OCI-LY1 (cell line): Measurements from ENCODE around the gene RBMS3.

ENCODE experiments used
- H2AFZ ChIP-seq: fragments of 200-600 bp; sonication (generic), shearing (Covaris generic); 2 replicates; pipeline ENCODE4 v1.6.0; 2014; ENCODE audit warnings: antibody characterized with exemption, mild to moderate bottlenecking, low read length
- H3F3A ChIP-seq: fragments of 200-600 bp; sonication (generic), shearing (Covaris generic); 2 replicates; pipeline ENCODE4 v1.6.0; 2014; ENCODE audit warnings: mild to moderate bottlenecking, antibody characterized with exemption, low read length, moderate library complexity; ENCODE audit not compliant: insufficient read depth
- H3K27ac ChIP-seq: fragments of 200-600 bp; sonication (generic); 2 replicates; pipeline ENCODE4 v1.5.1; 2014; ENCODE audit warnings: low read length, mixed run types, mild to moderate bottlenecking, low read depth; ENCODE audit not compliant: poor library complexity, severe bottlenecking
- H3K27me3 ChIP-seq: fragments of 200-600 bp; sonication (generic); 2 replicates; pipeline ENCODE4 v1.6.0; 2014; ENCODE audit warnings: antibody characterized with exemption, mild to moderate bottlenecking, low read length, moderate library complexity; ENCODE audit not compliant: insufficient read depth
- H3K36me3 ChIP-seq: fragments of 200-600 bp; sonication (generic); 2 replicates; pipeline ENCODE4 v1.6.1; 2014; ENCODE audit warnings: mild to moderate bottlenecking, antibody characterized with exemption, low read length, moderate library complexity, mixed read lengths; ENCODE audit not compliant: insufficient read depth
- H3K4me1 ChIP-seq: fragments of 200-600 bp; sonication (generic); 2 replicates; pipeline ENCODE4 v1.5.1; 2014; ENCODE audit warnings: mild to moderate bottlenecking, low read length, moderate library complexity; ENCODE audit not compliant: insufficient read depth, severe bottlenecking
- H3K4me2 ChIP-seq: fragments of 200-600 bp; sonication (generic), shearing (Covaris generic); 2 replicates; pipeline ENCODE4 v1.6.1; 2014; ENCODE audit warnings: low read length
- H3K4me3 ChIP-seq: fragments of 200-600 bp; sonication (generic); 2 replicates; pipeline ENCODE4 v1.5.1; 2014; ENCODE audit warnings: low read length, low read depth, mild to moderate bottlenecking, mixed read lengths; ENCODE audit not compliant: poor library complexity, severe bottlenecking
- H3K79me2 ChIP-seq: fragments of 200-600 bp; shearing (Covaris generic); 2 replicates; pipeline ENCODE4 v1.6.1; 2016; ENCODE audit warnings: mixed run types, low read length, mixed read lengths; ENCODE audit not compliant: insufficient read depth
- H3K9ac ChIP-seq: fragments of 200-600 bp; sonication (generic), shearing (Covaris generic); 2 replicates; pipeline ENCODE4 v1.6.1; 2014; ENCODE audit warnings: mild to moderate bottlenecking, low read length, mixed read lengths
- H3K9me2 ChIP-seq: fragments of 200-600 bp; sonication (generic), shearing (Covaris generic); 2 replicates; pipeline ENCODE4 v1.6.1; 2014; ENCODE audit warnings: low read depth, mild to moderate bottlenecking, low read length, mixed read lengths
- H3K9me3 ChIP-seq: fragments of 200-600 bp; shearing (Covaris generic); 2 replicates; pipeline ENCODE4 v1.6.1; 2014; ENCODE audit warnings: low read length, mixed read lengths
- H4K20me1 ChIP-seq: fragments of 200-600 bp; sonication (generic), shearing (Covaris generic); 2 replicates; pipeline ENCODE4 v1.6.0; 2016; ENCODE audit warnings: mild to moderate bottlenecking, low read length; ENCODE audit not compliant: insufficient read depth
- EZH2 ChIP-seq: fragments of 200-600 bp; sonication (generic), shearing (Covaris generic); IDR thresholded peaks from 2 replicates; pipeline ENCODE4 v1.8.0; 2017; ENCODE audit warnings: borderline replicate concordance, mixed run types, mild to moderate bottlenecking, antibody characterized with exemption, low read length, moderate library complexity, mixed read lengths
- TF ChIP-seq, protein P1 (sequence below): fragments of 200-600 bp; sonication (generic), shearing (Covaris generic); IDR thresholded peaks from 2 replicates; pipeline ENCODE4 v1.5.1; 2017; ENCODE audit warnings: mild to moderate bottlenecking, antibody characterized with exemption, low read length, moderate library complexity, mixed read lengths

Gene RBMS3

DNA sequence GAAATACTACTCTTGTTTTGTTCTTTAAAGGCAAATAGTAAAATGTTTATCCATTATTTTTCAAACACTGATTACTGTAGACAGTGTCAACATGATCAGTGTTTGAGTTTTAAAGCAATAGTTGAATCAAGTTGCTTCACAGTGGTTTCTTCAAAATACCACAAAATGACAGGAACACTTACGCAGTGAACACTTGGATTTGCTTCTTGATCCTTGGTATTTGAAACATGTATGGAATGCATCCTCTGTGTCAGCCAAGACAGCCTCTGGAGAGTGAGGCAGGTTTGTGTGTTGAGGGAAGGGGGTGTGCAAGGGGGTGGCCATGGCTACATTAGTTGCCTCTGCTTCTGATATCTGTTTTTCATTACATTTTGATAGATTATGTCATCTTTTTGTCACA lies 413.0 kb downstream of the RBMS3 start:
- no peak overlapping the region for H3K4me3 ChIP-seq
- H3K27me3 ChIP-seq = no peaks in the 10 kb centered on the region
- H3K27ac ChIP-seq = no peak overlapping the region
- H3F3A ChIP-seq = no peaks in the 10 kb centered on the region; the same call in 1 of the 2 replicates
- no peaks in the 10 kb centered on the region for H3K79me2 ChIP-seq
- TF ChIP-seq, protein P1, sequence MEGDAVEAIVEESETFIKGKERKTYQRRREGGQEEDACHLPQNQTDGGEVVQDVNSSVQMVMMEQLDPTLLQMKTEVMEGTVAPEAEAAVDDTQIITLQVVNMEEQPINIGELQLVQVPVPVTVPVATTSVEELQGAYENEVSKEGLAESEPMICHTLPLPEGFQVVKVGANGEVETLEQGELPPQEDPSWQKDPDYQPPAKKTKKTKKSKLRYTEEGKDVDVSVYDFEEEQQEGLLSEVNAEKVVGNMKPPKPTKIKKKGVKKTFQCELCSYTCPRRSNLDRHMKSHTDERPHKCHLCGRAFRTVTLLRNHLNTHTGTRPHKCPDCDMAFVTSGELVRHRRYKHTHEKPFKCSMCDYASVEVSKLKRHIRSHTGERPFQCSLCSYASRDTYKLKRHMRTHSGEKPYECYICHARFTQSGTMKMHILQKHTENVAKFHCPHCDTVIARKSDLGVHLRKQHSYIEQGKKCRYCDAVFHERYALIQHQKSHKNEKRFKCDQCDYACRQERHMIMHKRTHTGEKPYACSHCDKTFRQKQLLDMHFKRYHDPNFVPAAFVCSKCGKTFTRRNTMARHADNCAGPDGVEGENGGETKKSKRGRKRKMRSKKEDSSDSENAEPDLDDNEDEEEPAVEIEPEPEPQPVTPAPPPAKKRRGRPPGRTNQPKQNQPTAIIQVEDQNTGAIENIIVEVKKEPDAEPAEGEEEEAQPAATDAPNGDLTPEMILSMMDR = no peak
- TF ChIP-seq EZH2 = no peak
- H3K4me2 ChIP-seq = no peak overlapping the region
- H3K4me1 ChIP-seq = peaks cover 25% of the 10 kb centered on the region
- H3K9me2 ChIP-seq = no peaks in the 10 kb centered on the region
- H3K36me3 ChIP-seq = peaks cover 7% of the 10 kb centered on the region
- no peaks in the 10 kb centered on the region for H4K20me1 ChIP-seq
- H2AFZ ChIP-seq = no peak overlapping the region
- H3K9me3 ChIP-seq = no peaks in the 10 kb centered on the region
- no peak overlapping the region for H3K9ac ChIP-seq

GRCh38 chr3:29694331-29694730 lies 413.5 kb downstream of the RBMS3 start:
- Histone ChIP-seq H3K27me3 (no peaks in the 10 kb centered on the region), H3K4me1 (peaks cover 25% of the 10 kb centered on the region), H3K4me3 (no peak overlapping the region), H3K27ac (no peak overlapping the region), H3K9me3 (no peaks in the 10 kb centered on the region), H4K20me1 (no peaks in the 10 kb centered on the region), H3K9ac (no peak overlapping the region), H3K79me2 (no peaks in the 10 kb centered on the region), H3K4me2 (no peak overlapping the region), H3F3A (no peaks in the 10 kb centered on the region; the same call in 1 of the 2 replicates), H2AFZ (no peak overlapping the region), H3K36me3 (peaks cover 11% of the 10 kb centered on the region), H3K9me2 (no peaks in the 10 kb centered on the region)
- no peak for TF ChIP-seq EZH2
- TF ChIP-seq, protein P1 = no peak

DNA sequence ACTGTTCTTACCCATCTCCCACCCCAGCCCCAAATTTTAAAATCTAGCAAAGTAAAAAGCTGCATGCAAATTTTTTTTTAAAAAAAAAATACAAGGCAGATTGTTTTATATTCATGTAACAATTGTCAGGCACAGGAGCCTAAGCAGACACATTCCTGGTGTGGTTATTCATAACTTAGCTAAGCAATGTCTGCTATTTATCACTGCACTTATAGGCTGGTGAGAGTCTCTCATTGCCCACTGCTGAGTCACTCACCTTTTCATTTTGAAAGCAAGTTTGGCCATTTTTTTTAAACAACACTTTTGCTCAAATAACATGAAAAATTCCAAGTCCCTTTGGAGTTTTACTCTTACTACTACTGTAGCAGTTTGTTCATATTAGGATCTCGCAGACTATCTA lies 413.9 kb downstream of the RBMS3 start:
- TF ChIP-seq, protein P1 = no peak
- no peak for TF ChIP-seq EZH2
- no peak overlapping the region for H3K27ac ChIP-seq

More for the DNA sequence above, 413.9 kb downstream of the RBMS3 start:
- Histone ChIP-seq H3K4me2 (no peak overlapping the region), H4K20me1 (no peaks in the 10 kb centered on the region), H3K36me3 (peaks cover 16% of the 10 kb centered on the region), H3K4me3 (no peak overlapping the region), H3K4me1 (peaks cover 25% of the 10 kb centered on the region), H3K79me2 (no peaks in the 10 kb centered on the region), H2AFZ (no peak overlapping the region), H3K9me3 (no peaks in the 10 kb centered on the region), H3F3A (no peaks in the 10 kb centered on the region; the same call in 1 of the 2 replicates), H3K9ac (no peak overlapping the region), H3K9me2 (no peaks in the 10 kb centered on the region), H3K27me3 (no peaks in the 10 kb centered on the region)
